ENCODE measurements around the gene SPIRE2.
"Not testable (repeated sequence)": the region's sequence is repeated elsewhere in the genome, so short reads cannot be mapped to it uniquely, and the experiment has no call there.

SPIRE2 gene

GRCh38 chr16:89806589-89807193 lies 21.6 kb upstream of the SPIRE2 start:
- not testable (repeated sequence) for DNase-seq (ENCODE audit: low read depth in 2 of 2)

GRCh38 chr16:89808475-89808874 lies 19.8 kb upstream of the SPIRE2 start:
- DNase-seq (ENCODE audit: low read depth in 2 of 2): no peak

- no peak for DNase-seq (ENCODE audit: low read depth in 2 of 2)
These were observed 17.0 kb upstream of the SPIRE2 start for GRCh38 chr16:89811321-89811720.

GRCh38 chr16:89815639-89816348 lies 12.5 kb upstream of the SPIRE2 start:
- DNase-seq (ENCODE audit: low read depth in 2 of 2): no peak

DNA sequence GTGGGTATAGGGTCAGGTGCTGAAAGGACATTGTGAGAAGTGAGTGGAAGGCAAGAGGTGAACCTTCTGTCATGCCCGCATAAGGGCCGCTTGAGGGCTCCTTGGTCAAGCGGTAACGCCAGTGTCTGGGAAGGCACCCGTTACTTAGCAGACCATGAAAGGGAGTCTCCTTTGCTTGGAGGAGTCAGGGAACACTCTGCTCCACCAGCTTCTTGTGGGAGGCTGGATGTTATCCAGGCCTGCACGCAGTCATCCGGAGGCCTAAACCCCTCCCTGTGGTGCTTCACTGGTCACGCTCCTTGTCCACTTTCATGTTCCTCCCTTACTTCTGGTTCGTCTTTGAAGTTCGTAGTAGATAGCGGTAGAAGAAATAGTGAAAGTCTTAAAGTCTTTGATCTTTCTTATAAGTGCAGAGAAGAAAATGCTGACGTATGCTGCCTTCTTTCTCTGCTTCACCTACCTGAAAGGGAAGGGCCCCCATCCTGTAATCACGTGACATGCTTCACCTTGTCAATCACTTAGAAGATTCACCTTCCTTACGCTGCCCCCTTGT lies 9.3 kb upstream of the SPIRE2 start:
- DNase-seq (ENCODE audit: low read depth in 2 of 2): not testable (repeated sequence)

GRCh38 chr16:89819448-89819847 lies 8.8 kb upstream of the SPIRE2 start:
- DNase-seq (ENCODE audit: low read depth in 2 of 2): not testable (repeated sequence)

DNA sequence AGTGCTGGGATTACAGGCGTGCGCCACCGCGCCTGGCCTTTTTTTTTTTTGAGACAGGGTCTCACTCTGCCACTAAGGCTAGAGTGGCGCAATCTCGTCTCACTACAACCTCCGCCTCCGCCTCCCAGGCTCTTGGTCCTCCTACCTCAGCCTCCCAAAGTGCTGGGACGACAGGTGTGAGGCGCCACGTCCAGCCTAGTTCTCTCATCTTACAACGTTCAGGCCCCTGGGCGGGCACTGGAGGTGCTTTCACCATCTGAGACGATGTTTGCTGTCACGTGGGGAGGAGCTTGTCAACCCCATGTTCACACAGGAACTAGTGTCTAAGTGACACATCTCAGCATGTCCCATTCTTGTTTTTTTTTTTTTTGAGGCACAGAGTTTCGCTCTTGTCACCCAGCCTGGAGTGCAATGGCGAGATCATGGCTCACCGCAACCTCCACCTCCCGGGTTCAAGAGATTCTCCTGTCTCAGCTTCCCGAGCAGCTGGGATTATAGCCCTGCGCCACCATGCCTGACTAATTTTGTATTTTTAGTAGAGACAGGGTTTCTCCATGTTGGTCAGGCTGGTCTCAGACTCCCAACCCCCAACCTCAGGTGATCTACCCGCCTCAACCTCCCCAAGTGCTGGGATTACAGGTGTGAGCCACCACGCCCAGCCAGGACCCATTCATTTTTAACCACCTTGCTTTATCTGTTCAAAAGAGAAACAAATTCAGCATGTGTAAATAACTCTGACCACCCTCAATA lies 6.7 kb upstream of the SPIRE2 start:
- no peak for DNase-seq (ENCODE audit: low read depth in 2 of 2)

GRCh38 chr16:89822188-89823086 lies 5.8 kb upstream of the SPIRE2 start:
- no peak for DNase-seq (ENCODE audit: low read depth in 2 of 2)

DNA sequence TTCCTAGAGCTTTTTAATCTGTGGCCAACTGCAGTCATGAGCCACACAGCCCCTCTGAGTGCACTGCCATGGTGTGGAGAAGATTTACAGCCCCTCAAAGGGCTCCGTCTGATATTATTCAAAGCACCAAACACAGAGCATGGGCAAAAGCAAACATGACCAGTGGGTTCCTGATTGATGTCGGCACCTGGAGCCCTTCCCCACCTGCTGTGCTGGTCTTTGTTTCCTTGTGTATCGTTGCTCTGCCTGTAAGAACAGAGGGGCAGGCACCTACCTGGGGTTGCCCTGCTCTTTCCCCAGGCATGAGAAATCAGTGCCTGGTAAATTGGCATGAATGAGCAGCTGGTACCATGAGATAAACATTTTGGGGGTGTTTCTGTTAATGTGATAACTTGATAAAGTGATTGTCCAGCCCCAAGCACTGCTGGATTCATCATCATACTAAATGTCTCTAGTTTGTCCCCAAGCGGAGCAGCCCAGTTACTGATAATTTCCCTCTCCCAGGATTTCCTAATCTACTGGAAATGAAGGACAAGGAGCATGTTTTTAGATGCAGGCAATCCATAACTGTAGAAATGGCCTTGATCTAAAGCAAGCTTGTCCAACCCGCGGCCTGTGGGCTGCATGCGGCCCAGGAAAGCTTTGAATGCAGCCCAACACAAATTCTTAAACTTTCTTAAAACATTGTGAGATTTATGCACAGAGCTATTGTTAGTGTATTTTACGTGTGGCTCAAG lies 5.0 kb upstream of the SPIRE2 start:
- no peak for DNase-seq (ENCODE audit: low read depth in 2 of 2)

- not testable (repeated sequence) for DNase-seq (ENCODE audit: low read depth in 2 of 2)
These were observed 4.5 kb upstream of the SPIRE2 start for GRCh38 chr16:89823824-89824148.

DNA sequence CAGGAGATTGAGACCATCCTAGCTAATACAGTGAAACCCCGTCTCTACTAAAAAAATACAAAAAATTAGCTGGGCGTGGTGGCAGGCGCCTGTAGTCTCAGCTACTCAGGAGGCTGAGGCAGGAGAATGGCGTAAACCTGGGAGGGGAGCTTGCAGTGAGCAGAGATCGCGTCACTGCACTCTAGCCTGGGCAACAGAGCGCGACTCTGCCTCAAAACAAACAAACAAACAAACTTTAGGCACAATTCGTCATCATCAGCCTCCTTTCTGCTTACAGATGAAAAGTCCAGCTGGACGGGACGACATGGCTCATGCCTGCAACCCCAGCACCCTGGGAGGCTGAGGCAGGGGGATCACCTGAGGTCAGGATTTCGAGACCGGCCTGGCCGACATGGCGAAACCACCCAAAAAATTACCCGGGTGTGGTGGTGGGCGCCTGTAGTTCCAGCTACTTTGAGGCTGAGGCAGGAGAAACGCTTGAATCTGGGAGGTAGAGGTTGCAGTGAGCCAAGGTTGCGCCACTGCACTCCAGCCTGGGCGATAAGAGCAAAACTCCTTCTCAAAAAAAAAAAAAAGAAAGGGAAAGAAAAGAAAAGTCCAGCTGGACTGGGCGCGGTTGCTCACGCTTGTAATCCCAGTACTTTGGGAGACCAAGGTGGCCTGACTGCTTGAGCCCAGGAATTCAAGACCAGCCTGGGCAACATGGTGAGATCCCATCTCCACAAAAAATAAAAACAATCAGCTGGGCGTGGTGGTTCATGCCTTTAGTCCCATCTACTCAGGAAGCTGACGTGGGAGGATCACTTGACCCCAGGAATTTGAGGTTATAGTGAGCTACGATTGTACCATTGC lies 1.5 kb upstream of the SPIRE2 start:
- DNase-seq (ENCODE audit: low read depth in 2 of 2): no peak

DNA sequence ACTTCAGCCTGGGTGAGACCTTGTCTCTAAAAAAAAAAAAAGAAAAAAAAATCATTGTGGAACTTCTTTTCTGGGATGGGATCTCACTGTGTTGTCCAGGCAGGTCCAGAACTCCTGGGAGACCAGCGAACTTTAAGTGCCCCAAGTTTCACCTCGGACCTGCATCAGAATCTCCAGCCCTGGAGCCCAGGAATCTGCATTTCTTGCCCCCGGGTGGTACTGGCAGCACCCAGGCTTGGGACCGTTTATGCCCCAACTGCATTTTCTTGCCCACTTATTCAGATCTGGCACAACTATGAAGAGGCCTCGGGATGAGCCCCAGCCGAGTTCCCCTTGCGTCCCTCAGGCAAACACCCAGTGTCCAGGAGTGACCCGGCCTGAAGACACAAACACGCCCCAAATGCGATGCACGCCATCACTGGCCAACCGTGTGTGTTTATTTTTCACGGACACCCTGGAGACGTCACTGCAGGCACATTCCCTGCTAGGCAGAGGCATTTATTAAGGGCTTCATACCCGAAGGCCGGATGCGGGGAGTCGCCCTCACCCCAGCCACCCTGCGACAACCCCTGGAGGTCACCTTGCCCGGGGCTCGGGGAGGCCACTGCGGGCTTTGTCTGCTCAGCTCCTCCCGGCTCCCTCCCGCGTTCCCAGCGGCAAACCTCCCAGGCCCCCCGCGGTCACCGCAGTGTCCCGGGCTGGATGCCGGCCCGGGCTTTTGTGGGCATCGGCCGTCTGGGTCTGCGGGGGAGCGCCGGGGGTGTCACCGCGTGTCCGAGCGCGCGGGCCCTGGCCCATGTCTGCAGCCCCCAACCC lies 684 bp upstream of the SPIRE2 start:
- DNase-seq (ENCODE audit: low read depth in 2 of 2): no peak

- no peak for DNase-seq (ENCODE audit: low read depth in 2 of 2)
These were observed 775 bp downstream of the SPIRE2 start for GRCh38 chr16:89828870-89829629.

DNA sequence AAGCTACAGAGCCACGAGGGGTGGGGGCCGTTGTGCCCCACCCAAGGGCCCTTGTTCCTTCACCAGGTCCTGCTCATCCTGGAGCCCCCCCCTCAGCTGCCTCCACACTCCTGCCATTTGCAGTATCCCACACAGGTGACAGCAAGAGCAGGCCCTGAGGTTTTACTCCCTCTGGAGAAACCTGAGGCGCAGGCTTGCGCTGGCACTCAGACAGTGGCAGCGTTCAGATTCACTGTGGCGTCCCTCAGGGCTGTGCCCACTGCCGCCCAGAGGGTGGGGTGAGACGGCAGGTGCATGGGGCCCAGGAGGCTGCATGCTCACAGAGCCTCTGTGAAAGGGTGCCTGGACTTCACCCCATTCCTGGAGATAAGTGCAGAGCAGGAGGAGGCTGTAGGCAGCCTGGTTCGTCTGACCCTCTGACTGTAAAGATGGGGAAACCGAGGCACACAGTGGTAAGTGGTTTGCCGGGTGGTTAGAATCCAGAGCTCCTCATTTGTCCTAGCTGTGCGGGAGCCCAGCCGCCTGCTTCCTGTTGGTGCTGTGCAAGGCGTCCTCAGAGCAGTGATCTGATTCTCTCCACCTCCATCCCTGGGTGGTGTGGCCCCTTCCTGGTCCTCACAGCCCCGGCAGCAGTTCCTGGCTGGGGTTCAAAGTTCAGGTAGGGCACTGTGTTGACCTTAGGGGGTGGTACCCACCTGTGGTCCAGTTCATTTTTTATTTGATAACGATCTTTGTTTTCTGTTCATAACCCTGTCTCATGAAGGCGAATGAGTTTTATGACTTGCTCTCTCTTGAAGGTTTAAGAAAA lies 1.6 kb downstream of the SPIRE2 start:
- DNase-seq (ENCODE audit: low read depth in 2 of 2): no peak

DNA sequence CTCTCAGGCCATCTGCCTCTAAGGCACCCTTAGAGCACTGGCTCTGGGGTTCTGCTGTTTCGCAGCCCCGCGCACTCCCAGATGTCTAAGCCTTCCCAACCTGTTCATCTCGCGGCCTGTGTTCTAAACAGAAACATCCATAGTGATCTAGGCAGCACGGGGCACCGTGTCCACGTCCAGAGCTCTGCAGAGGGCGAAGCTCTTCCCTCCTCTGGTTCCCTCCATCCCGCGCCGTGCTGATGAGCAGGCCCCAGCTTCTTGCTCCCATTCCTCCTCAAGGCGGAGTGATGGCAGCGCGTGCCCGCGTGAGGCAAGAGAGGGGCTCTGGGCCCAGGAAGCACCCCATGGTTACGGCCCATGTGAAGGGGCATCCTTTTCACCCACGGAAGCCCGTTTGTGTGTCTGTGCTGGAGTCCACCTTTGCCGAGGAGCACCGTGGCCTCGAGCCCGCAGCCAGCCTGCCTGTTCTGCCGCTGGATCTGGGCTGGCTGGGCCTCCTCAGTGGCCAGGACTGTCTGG lies 3.6 kb downstream of the SPIRE2 start:
- no peak for DNase-seq (ENCODE audit: low read depth in 2 of 2)

DNA sequence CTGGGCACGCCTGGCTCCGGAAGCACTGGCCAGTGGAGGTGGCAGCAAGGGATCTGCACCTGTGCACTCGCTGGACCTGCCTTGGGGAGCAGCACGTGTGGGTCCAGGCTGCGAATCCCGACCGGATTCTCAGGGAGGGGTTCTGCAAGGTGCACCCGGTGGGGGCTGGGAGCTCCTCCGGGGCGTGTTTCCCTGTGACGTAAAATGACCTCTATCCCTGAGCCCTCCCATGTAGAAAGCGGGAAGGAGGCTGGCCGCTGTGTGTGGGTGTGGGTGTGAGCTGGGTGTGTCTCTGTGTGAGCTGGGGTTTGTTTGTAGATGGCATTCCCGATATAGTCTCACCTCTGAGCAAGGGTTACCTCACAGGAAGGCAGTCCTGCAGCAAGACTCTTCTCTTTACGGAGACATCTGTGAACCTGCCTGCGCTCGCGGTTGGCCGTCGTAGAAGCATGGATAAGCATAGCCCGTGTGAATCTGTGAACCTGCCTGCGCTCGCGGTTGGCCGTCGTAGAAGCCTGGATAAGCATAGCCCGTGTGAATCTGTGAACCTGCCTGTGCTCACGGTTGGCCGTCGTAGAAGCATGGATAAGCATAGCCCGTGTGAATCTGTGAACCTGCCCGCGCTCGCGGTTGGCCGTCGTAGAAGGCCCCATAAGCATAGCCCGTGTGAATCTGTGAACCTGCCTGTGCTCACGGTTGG lies 5.5 kb downstream of the SPIRE2 start:
- DNase-seq (ENCODE audit: low read depth in 2 of 2): not testable (repeated sequence)

Data from stimulated activated CD8-positive, alpha-beta memory T cell treated with anti-CD3 and anti-CD28 coated beads, Interleukin-7, amount 100 ng/mL, for 1 hour (primary cell).